ENCODE results near the gene PCNX2. TPM values are rescaled to one million over a fixed set of nuclear protein-coding genes. Genes with fewer than 3 reads are reported as not detected.
"Not testable (repeated sequence)": the region's sequence is repeated elsewhere in the genome, so short reads cannot be mapped to it uniquely, and the experiment has no call there.

Gene PCNX2
- total RNA-seq, 4 donors from 2014 or later: 5.9 to 21.7 (median 10.3) TPM

- no peaks in the 10 kb centered on the region for H3K4me1 ChIP-seq
- TF ChIP-seq, protein P1, sequence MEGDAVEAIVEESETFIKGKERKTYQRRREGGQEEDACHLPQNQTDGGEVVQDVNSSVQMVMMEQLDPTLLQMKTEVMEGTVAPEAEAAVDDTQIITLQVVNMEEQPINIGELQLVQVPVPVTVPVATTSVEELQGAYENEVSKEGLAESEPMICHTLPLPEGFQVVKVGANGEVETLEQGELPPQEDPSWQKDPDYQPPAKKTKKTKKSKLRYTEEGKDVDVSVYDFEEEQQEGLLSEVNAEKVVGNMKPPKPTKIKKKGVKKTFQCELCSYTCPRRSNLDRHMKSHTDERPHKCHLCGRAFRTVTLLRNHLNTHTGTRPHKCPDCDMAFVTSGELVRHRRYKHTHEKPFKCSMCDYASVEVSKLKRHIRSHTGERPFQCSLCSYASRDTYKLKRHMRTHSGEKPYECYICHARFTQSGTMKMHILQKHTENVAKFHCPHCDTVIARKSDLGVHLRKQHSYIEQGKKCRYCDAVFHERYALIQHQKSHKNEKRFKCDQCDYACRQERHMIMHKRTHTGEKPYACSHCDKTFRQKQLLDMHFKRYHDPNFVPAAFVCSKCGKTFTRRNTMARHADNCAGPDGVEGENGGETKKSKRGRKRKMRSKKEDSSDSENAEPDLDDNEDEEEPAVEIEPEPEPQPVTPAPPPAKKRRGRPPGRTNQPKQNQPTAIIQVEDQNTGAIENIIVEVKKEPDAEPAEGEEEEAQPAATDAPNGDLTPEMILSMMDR (IDR thresholded peaks at IDR 0.05): no peak
- TF ChIP-seq POLR2A (IDR thresholded peaks at IDR 0.05): no peak
- TF ChIP-seq EP300 (IDR thresholded peaks at IDR 0.05): no peak
- 83 to 96% methylated on average over 3 of the region's 4 CpGs for WGBS, 2 donors (ENCODE audit: low coverage in 1 of 2)
- H3K4me3 ChIP-seq: no peak overlapping the region
- no peaks in the 10 kb centered on the region for H3K27me3 ChIP-seq
- no peaks in the 10 kb centered on the region for H3K9me3 ChIP-seq
- no peaks in the 10 kb centered on the region for H3K36me3 ChIP-seq
- H3K27ac ChIP-seq: no peak overlapping the region
- no peak for ATAC-seq
Measured at GRCh38 chr1:233188061-233188460, 107.5 kb downstream of the PCNX2 start.

DNA sequence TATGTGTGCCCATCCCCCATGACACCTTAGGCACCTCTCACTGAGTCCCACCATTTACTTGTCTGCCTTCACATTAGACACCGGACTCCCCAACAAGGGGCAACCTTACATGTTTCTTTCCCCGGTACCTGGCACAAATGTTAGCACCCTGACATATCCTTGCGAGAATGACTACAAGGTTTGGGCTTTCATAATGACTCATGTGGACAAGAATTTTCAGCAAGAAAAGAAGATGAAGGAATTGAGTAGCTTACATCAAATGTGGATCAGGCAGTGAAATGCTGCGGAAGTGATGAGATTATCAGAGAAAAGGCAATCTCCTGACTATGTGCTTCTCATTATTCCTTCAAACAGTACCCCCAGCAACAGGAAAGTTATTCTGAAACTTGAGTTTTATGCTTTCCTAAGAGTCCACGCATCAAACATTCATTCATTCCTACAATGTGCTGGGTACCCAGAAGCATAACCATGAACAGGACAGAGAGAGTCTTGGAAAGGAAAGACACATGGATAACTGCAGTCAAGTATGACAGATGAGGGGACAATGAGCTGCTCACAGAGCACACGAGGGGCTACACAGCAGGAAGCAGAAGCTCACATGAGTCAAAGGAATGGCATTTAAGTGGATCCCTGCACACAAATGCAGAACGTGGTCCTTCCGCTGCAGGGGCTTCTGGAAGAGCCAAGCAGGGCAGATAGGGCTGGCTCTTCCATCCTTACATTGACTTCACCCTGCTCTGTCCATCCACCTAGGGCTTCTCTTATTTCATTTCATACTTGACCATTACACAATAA is 112.1 kb downstream of the PCNX2 start:
- 77 to 87% methylated on average over 7 to 8 of the region's 8 CpGs for WGBS, 2 donors (ENCODE audit: low coverage in 1 of 2)
- ATAC-seq: no peak
- Histone ChIP-seq H3K27ac (no peak overlapping the region), H3K36me3 (peaks cover 0 to 8% of the 10 kb centered on the region in 2 donors), H3K9me3 (no peaks in the 10 kb centered on the region), H3K4me1 (no peaks in the 10 kb centered on the region), H3K4me3 (no peak overlapping the region), H3K27me3 (no peaks in the 10 kb centered on the region)
- TF ChIP-seq POLR2AphosphoS5 (IDR thresholded peaks at IDR 0.05) (no peak), EP300 (IDR thresholded peaks at IDR 0.05) (no peak)
- TF ChIP-seq, protein P1 (IDR thresholded peaks at IDR 0.05): no peak

GRCh38 chr1:233182587-233182986 is 112.9 kb downstream of the PCNX2 start:
- peaks cover 0 to 16% of the 10 kb centered on the region in 2 donors for H3K36me3 ChIP-seq
- WGBS, 2 donors (ENCODE audit: low coverage in 1 of 2): 93 to 100% methylated on average over 2 of the region's 2 CpGs
- H3K27ac ChIP-seq: no peak overlapping the region
- H3K9me3 ChIP-seq: no peaks in the 10 kb centered on the region
- ATAC-seq: no peak
- H3K4me3 ChIP-seq: no peak overlapping the region
- no peaks in the 10 kb centered on the region for H3K27me3 ChIP-seq
- no peaks in the 10 kb centered on the region for H3K4me1 ChIP-seq
- no peak for TF ChIP-seq POLR2A (IDR thresholded peaks at IDR 0.05)

- 79 to 86% methylated on average over 5 to 9 of the region's 9 CpGs for WGBS, 2 donors (ENCODE audit: low coverage in 1 of 2)
- Histone ChIP-seq H3K9me3 (no peaks in the 10 kb centered on the region), H3K27me3 (no peaks in the 10 kb centered on the region), H3K27ac (no peak overlapping the region), H3K4me1 (no peaks in the 10 kb centered on the region), H3K36me3 (peaks cover 0 to 34% of the 10 kb centered on the region in 2 donors), H3K4me3 (no peak overlapping the region)
- TF ChIP-seq POLR2AphosphoS5 (IDR thresholded peaks at IDR 0.05): no peak
- no peak for TF ChIP-seq POLR2A (IDR thresholded peaks at IDR 0.05)
- TF ChIP-seq EP300 (IDR thresholded peaks at IDR 0.05): no peak
- TF ChIP-seq, protein P1 (IDR thresholded peaks at IDR 0.05): no peak
- no peak for ATAC-seq
Measured at GRCh38 chr1:233180641-233181364, 114.7 kb downstream of the PCNX2 start.

GRCh38 chr1:233179638-233180037 is 115.9 kb downstream of the PCNX2 start:
- not testable (repeated sequence) for H3K9me3 ChIP-seq, H3K4me1 ChIP-seq, ATAC-seq, H3K4me3 ChIP-seq, H3K27ac ChIP-seq, H3K27me3 ChIP-seq
- 71 to 89% methylated on average over 1 of the region's 1 CpG for WGBS, 2 donors (ENCODE audit: low coverage in 1 of 2)
- H3K36me3 ChIP-seq: peaks cover 0 to 40% of the 10 kb centered on the region in 2 donors

GRCh38 chr1:233172201-233172600 is 123.3 kb downstream of the PCNX2 start:
- Histone ChIP-seq H3K9me3 (no peaks in the 10 kb centered on the region), H3K27ac (no peak overlapping the region), H3K36me3 (peaks cover 0 to 20% of the 10 kb centered on the region in 2 donors), H3K4me1 (no peaks in the 10 kb centered on the region), H3K27me3 (no peaks in the 10 kb centered on the region), H3K4me3 (no peak overlapping the region)
- TF ChIP-seq EP300 (IDR thresholded peaks at IDR 0.05): no peak
- no peak for TF ChIP-seq POLR2A (IDR thresholded peaks at IDR 0.05)
- no peak for TF ChIP-seq POLR2AphosphoS5 (IDR thresholded peaks at IDR 0.05)
- TF ChIP-seq, protein P1 (IDR thresholded peaks at IDR 0.05): peak in 2 of 4 experiments; percentile 22 to 28
- WGBS, 2 donors (ENCODE audit: low coverage in 1 of 2): 53 to 56% methylated on average over 2 of the region's 2 CpGs
- ATAC-seq: no peak
